Measurements from ENCODE around the gene TBCE. TPM values are rescaled to one million over a fixed set of nuclear protein-coding genes. Genes with fewer than 3 reads are reported as not detected.
A peak's percentile ranks its signal among the peaks of the same experiment; 100 is the strongest.

TBCE gene
- total RNA-seq, 1 experiment from 2014 or later: 41.6 TPM

- Histone ChIP-seq H3K4ac (ENCODE audit: low read depth, low read length) (no peak overlapping the region), H3K4me2 (ENCODE audit: insufficient read depth, insufficient read length, low read length) (no peak overlapping the region), H2BK120ac (ENCODE audit: low read depth, low read length, poor library complexity, severe bottlenecking) (no peak overlapping the region), H3K9ac (ENCODE audit: extremely low read depth, insufficient read length, low read length) (no peak overlapping the region), H3K23me2 (ENCODE audit: insufficient read length, low read depth, low read length, poor library complexity, severe bottlenecking) (no peaks in the 10 kb centered on the region), H3T11ph (ENCODE audit: low read length) (no peak overlapping the region), H3K27me3 (ENCODE audit: insufficient read depth, low read length) (no peaks in the 10 kb centered on the region), H3K79me1 (ENCODE audit: insufficient read depth, low read depth, low read length, poor library complexity, severe bottlenecking) (no peaks in the 10 kb centered on the region), H3K27ac (ENCODE audit: insufficient read length, low read depth, low read length) (no peak overlapping the region), H3K23ac (ENCODE audit: insufficient read length, low read depth, low read length) (no peak overlapping the region), H2BK15ac (ENCODE audit: low read depth, low read length) (no peak overlapping the region), H4K20me1 (ENCODE audit: control insufficient read depth, insufficient read depth, insufficient read length) (no peaks in the 10 kb centered on the region), H2BK5ac (ENCODE audit: insufficient read length, low read length) (no peak overlapping the region), H4K8ac (replicated peaks; ENCODE audit: insufficient read length, low read depth, low read length) (no peak overlapping the region), H3K79me2 (ENCODE audit: insufficient read depth, low read length) (0 out of 2 replicates have a peak, but pooled peaks cover under 1% of the 10 kb centered on the region), H4K5ac (ENCODE audit: insufficient read length, low read depth, low read length) (no peak overlapping the region), H2BK20ac (ENCODE audit: low read depth, low read length, poor library complexity, severe bottlenecking) (no peak overlapping the region), H4K91ac (ENCODE audit: insufficient read length, low read depth, low read length) (no peak overlapping the region), H2BK12ac (ENCODE audit: insufficient read length, low read depth, low read length) (no peak overlapping the region), H3K9me3 (ENCODE audit: control insufficient read depth, low read depth, low read length) (no peaks in the 10 kb centered on the region), H3K56ac (ENCODE audit: insufficient read length, low read depth, low read length) (no peak overlapping the region), H3K4me1 (ENCODE audit: insufficient read depth, low read length) (no peaks in the 10 kb centered on the region), H2AK5ac (ENCODE audit: insufficient read length, low read length) (no peak overlapping the region), H2AFZ (ENCODE audit: low read length) (no peak overlapping the region), H3K14ac (ENCODE audit: insufficient read depth, low read length) (no peak overlapping the region), H3K18ac (ENCODE audit: insufficient read length, low read depth, low read length) (no peak overlapping the region)
- Mint-ChIP-seq H3K27me3 (ENCODE audit: low read depth) (no peaks in the 10 kb centered on the region; the same call in 1 of the 2 replicates), H3K4me3 (no peak overlapping the region), H3K36me3 (ENCODE audit: insufficient read depth in 1 of 3, low read depth in 3 of 3) (peaks cover 6 to 7% (median 7%) of the 10 kb centered on the region in 3 experiments; a peak in 6 of 7 replicates), H3K27ac (peak overlapping the region in 1 of 3 experiments; percentile 19; a peak in 2 of 7 replicates), H3K9me3 (peaks cover 5 to 7% of the 10 kb centered on the region in 2 experiments; a peak in 4 of 5 replicates), H3K4me1 (peaks cover 0 to 3% of the 10 kb centered on the region in 2 experiments; a peak in 1 of 4 replicates)
- TF ChIP-seq CTCF (conservative IDR thresholded peaks at IDR 0.05): no peak
- no CpG with 5 or more reads among the region's 7 CpGs for WGBS (ENCODE audit: extremely low coverage, insufficient read length, low lambda C conversion rate)
- no peak for DNase-seq
These were observed 42.0 kb downstream of the TBCE start for GRCh38 chr1:235409042-235409820.
